Naive thymus-derived CD4-positive, alpha-beta T cell (primary cell): ENCODE measurements around the gene RASSF5. TPM values are rescaled to one million over a fixed set of nuclear protein-coding genes. Genes with fewer than 3 reads are reported as not detected.
A peak's percentile ranks its signal among the peaks of the same experiment; 100 is the strongest.

Experiments used
- ATAC-seq: fragments of 150-1000 bp; cut with Tn5 transposase; 2 replicates; pipeline ENCODE4 v1.10.0; 2021; ENCODE audit warnings: mild to moderate bottlenecking, moderate library complexity
- CTCF ChIA-PET: fragments of 350-600 bp; sonication (Branson Sonifier 250); formaldehyde crosslinking; loops from one replicate; lab custom pipeline; 2021; ENCODE audit warnings: antibody characterized with exemption; lab: Charles Lee
- POLR2A ChIA-PET: fragments of 350-600 bp; sonication (Branson Sonifier 250); formaldehyde crosslinking; loops from one replicate; lab custom pipeline; 2021; ENCODE audit warnings: antibody characterized with exemption, inconsistent platforms; lab: Charles Lee
- DNase-seq, 9 donors: peaks; one replicate each; pipeline versions ENCODE4 v3.0.0 to v3.0.0-alpha.2; 2020 to 2022; ENCODE audit warnings: mixed read lengths in 1 of 9
- H3K27ac ChIP-seq: one replicate; pipeline ENCODE4 v1.7.0; 2013; ENCODE audit warnings: mild to moderate bottlenecking, low read depth, low read length, moderate library complexity
- H3K27me3 ChIP-seq, 2 donors: one replicate each; pipeline ENCODE4 v1.7.0; 2013; ENCODE audit warnings: low read length in 2 of 2, mild to moderate bottlenecking in 2 of 2, moderate library complexity in 2 of 2; ENCODE audit not compliant: control insufficient read depth in 2 of 2, insufficient read depth in 2 of 2
- H3K36me3 ChIP-seq, 3 experiments: 1 replicate in 2 of 3; 2 replicates in 1 of 3; pipeline ENCODE4 v1.7.0; 2013; ENCODE audit warnings: low read length in 3 of 3, mild to moderate bottlenecking in 3 of 3, moderate library complexity in 1 of 3; ENCODE audit not compliant: insufficient read depth in 3 of 3, control insufficient read depth in 2 of 3
- H3K4me1 ChIP-seq, 2 donors: one replicate each; pipeline ENCODE4 v1.7.0; 2013; ENCODE audit warnings: low read length in 2 of 2, mild to moderate bottlenecking in 2 of 2, moderate library complexity in 1 of 2; ENCODE audit not compliant: control insufficient read depth in 2 of 2, insufficient read depth in 2 of 2
- H3K4me3 ChIP-seq: 2 replicates; pipeline ENCODE4 v1.7.0; 2013; ENCODE audit warnings: mild to moderate bottlenecking, low read length
- H3K9me3 ChIP-seq, 3 experiments: 1 replicate in 2 of 3; 2 replicates in 1 of 3; pipeline ENCODE4 v1.7.0; 2013; ENCODE audit warnings: low read length in 3 of 3; ENCODE audit not compliant: control insufficient read depth in 2 of 3
- H3K27ac Mint-ChIP-seq, 9 donors: one replicate each; pipeline ENCODE4 v1.8.0; 2020 to 2022; ENCODE audit warnings: mixed read lengths in 9 of 9, mild to moderate bottlenecking in 8 of 9, moderate library complexity in 5 of 9, inconsistent platforms in 2 of 9
- H3K27me3 Mint-ChIP-seq, 5 donors: one replicate each; pipeline ENCODE4 v1.8.0; 2021 to 2022; ENCODE audit warnings: mixed read lengths in 5 of 5, mild to moderate bottlenecking in 1 of 5
- H3K36me3 Mint-ChIP-seq, 5 donors: one replicate each; pipeline ENCODE4 v1.8.0; 2020 to 2022; ENCODE audit warnings: mixed read lengths in 5 of 5, mild to moderate bottlenecking in 3 of 5, inconsistent platforms in 1 of 5
- H3K4me1 Mint-ChIP-seq, 7 donors: one replicate each; pipeline ENCODE4 v1.8.0; 2020 to 2022; ENCODE audit warnings: mixed read lengths in 7 of 7, mild to moderate bottlenecking in 3 of 7, inconsistent platforms in 1 of 7
- H3K4me3 Mint-ChIP-seq, 10 donors: one replicate each; pipeline ENCODE4 v1.8.0; 2020 to 2022; ENCODE audit warnings: mild to moderate bottlenecking in 10 of 10, mixed read lengths in 10 of 10, moderate library complexity in 6 of 10, inconsistent platforms in 2 of 10
- H3K9me3 Mint-ChIP-seq, 11 donors: one replicate each; pipeline ENCODE4 v1.8.0; 2020 to 2022; ENCODE audit warnings: mixed read lengths in 11 of 11, mild to moderate bottlenecking in 4 of 11, inconsistent platforms in 1 of 11, moderate library complexity in 1 of 11
- intact Hi-C, 2 donors: fragments of 100-400 bp; cut with micrococcal nuclease; formaldehyde crosslinking; loops; one replicate each; pipeline ENCODE4 v1.15.1; 2023
- polyA plus RNA-seq, 2 donors: library from polyadenylated mRNA; unstranded; fragments of 300-500 nt; fragmentation: Illumina TruSeq; gene quantifications; one replicate each; pipeline ENCODE4 v1.2.3, GENCODE V29; 2021
- total RNA-seq, 6 experiments: library from RNA in 5 of 6; stranded (reverse) in 5 of 6; gene quantifications; 1 replicate in 5 of 6; 2 replicates in 1 of 6; pipeline ENCODE4 v1.2.3 and lab custom pipeline; 2021 to 2026

The RASSF5 gene
- total and polyA plus RNA-seq, 7 experiments from 2014 or later, result 155 to 416 (median 227) TPM

DNA sequence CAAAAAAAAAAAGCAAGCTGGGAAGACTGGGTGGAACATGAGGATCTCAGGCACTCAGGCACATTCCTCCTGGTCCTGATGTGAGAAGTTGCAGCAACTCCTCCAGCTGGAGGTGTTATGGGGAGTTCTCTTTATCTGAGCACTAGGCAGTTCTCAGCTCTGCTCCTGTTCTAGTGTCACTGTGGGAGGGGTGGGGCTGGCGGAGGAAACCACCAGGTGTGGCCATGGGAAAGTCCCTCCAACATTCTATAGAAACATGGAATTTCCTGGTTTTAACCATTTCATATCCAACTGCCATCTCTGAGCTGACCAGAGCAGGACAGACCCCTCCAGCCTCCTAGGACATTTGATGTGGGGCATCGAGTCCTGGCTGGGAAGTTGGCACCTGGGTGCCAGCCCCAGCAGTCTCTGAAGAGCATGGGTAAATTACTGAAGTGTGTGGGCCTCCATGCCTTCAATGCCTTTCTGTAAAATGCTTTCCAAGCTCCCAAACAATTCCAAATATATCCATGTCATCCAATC lies 37.9 kb upstream of the RASSF5 start:
- POLR2A ChIA-PET, result interaction anchor here (0.6 to 2.7 kb wide), 12 partner anchors 7 to 1028 kb away, joined by 3 to 10 read pairs (median 5); partner anchors contain the start of genes EIF2D and RASSF5
- peaks cover 64 to 66% of the 10 kb centered on the region in 2 donors for H3K4me1 ChIP-seq

GRCh38 chr1:206469933-206470691 lies 37.2 kb upstream of the RASSF5 start, which contains the start of gene IKBKE:
Gene IKBKE, plus strand, starts transcription at chr1:206470476. Its CDS starts 2,752 bp downstream, at chr1:206473228.
- Histone ChIP-seq H3K9me3 (no peaks in the 10 kb centered on the region), H3K4me3 (peak within 1 kb of the TSS; percentile 98), H3K36me3 (peaks cover 0 to 31% (median 7%) of the 10 kb centered on the region in 3 experiments), H3K4me1 (peaks cover 64 to 66% of the 10 kb centered on the region in 2 donors), H3K27me3 (no peaks in the 10 kb centered on the region), H3K27ac (peak within 1 kb of the TSS; percentile 78)
- CTCF ChIA-PET, result interaction anchor here (0.6 to 3.2 kb wide), 19 partner anchors 8 to 535 kb away, joined by 3 to 30 read pairs (median 4); partner anchors contain the start of gene RASSF5
- ATAC-seq (peak; percentile 74), DNase-seq (peak in 8 of 9 donors; percentile 37 to 58 (median 44))
- peak within 1 kb of the TSS; percentile 75 to 97 (median 86) for H3K27ac Mint-ChIP-seq
- H3K36me3 Mint-ChIP-seq, result peaks cover 3 to 34% (median 6%) of the 10 kb centered on the region in 5 donors
- peaks cover 55 to 86% (median 78%) of the 10 kb centered on the region in 7 donors for H3K4me1 Mint-ChIP-seq
- peak within 1 kb of the TSS; percentile 88 to 95 (median 93) for H3K4me3 Mint-ChIP-seq
- POLR2A ChIA-PET, result interaction anchor here (0.6 to 2.7 kb wide), 16 partner anchors 8 to 452 kb away, joined by 3 to 10 read pairs (median 4); partner anchors contain the start of genes EIF2D and RASSF5
- intact Hi-C loops, result loop anchor here (1.0 to 5.0 kb wide), 5 partner anchors 8 to 583 kb away; partner anchors contain the start of genes MAPKAPK2 (in 1 of the 2), PFKFB2 (in 1 of the 2) and RASSF5 (in 1 of the 2)
- peaks cover 0 to 4% (median 0%) of the 10 kb centered on the region in 11 donors for H3K9me3 Mint-ChIP-seq
- H3K27me3 Mint-ChIP-seq, result no peaks in the 10 kb centered on the region

More for the DNA sequence above, 37.9 kb upstream of the RASSF5 start:
- Mint-ChIP-seq H3K27ac (peak overlapping the region; percentile 61 to 97 (median 86)), H3K9me3 (peaks cover 0 to 4% (median 0%) of the 10 kb centered on the region in 11 donors), H3K4me3 (peak overlapping the region; percentile 88 to 95 (median 93)), H3K27me3 (no peaks in the 10 kb centered on the region), H3K36me3 (peaks cover 3 to 31% (median 5%) of the 10 kb centered on the region in 5 donors), H3K4me1 (peaks cover 55 to 93% (median 80%) of the 10 kb centered on the region in 7 donors)
- peaks cover 0 to 24% (median under 1%) of the 10 kb centered on the region in 3 experiments for H3K36me3 ChIP-seq
- DNase-seq (peak in 3 of 9 donors; percentile 22 to 46 (median 40)), ATAC-seq (peak; percentile 26)
- intact Hi-C loops, result no loop called here
- H3K9me3 ChIP-seq, result no peaks in the 10 kb centered on the region
- CTCF ChIA-PET, result interaction anchor here (0.8 to 3.2 kb wide), 13 partner anchors 7 to 194 kb away, joined by 3 to 30 read pairs (median 6); no protein-coding TSS in a partner anchor
- H3K4me3 ChIP-seq, result peak overlapping the region; percentile 98
- H3K27me3 ChIP-seq, result no peaks in the 10 kb centered on the region
- peak overlapping the region; percentile 78 for H3K27ac ChIP-seq

GRCh38 chr1:206470692-206471414 lies 36.5 kb upstream of the RASSF5 start:
- peaks cover 0 to 4% (median 0%) of the 10 kb centered on the region in 11 donors for H3K9me3 Mint-ChIP-seq
- CTCF ChIA-PET, result interaction anchor here (0.6 to 3.2 kb wide), 19 partner anchors 8 to 534 kb away, joined by 3 to 30 read pairs (median 4); partner anchors contain the start of gene RASSF5
- intact Hi-C loops, result loop anchor here (1.0 to 5.0 kb wide), 6 partner anchors 9 to 582 kb away; partner anchors contain the start of genes EIF2D (in 1 of the 2), MAPKAPK2 (in 1 of the 2), PFKFB2 (in 1 of the 2) and RASSF5 (in 1 of the 2)
- peak in 6 of 9 donors; percentile 30 to 60 (median 38) for DNase-seq
- Histone ChIP-seq H3K27me3 (no peaks in the 10 kb centered on the region), H3K4me1 (peaks cover 63 to 64% of the 10 kb centered on the region in 2 donors), H3K9me3 (no peaks in the 10 kb centered on the region), H3K27ac (peak overlapping the region; percentile 78), H3K4me3 (peak overlapping the region; percentile 98), H3K36me3 (peaks cover 0 to 37% (median 8%) of the 10 kb centered on the region in 3 experiments)
- peak overlapping the region; percentile 75 to 97 (median 86) for H3K27ac Mint-ChIP-seq
- POLR2A ChIA-PET, result interaction anchor here (0.6 to 2.7 kb wide), 14 partner anchors 8 to 451 kb away, joined by 3 to 10 read pairs (median 3); partner anchors contain the start of gene EIF2D
- peaks cover 56 to 82% (median 75%) of the 10 kb centered on the region in 7 donors for H3K4me1 Mint-ChIP-seq
- peaks cover 3 to 40% (median 10%) of the 10 kb centered on the region in 5 donors for H3K36me3 Mint-ChIP-seq
- no peaks in the 10 kb centered on the region for H3K27me3 Mint-ChIP-seq
- ATAC-seq, result peak; percentile 51
- peak overlapping the region; percentile 88 to 95 (median 93) for H3K4me3 Mint-ChIP-seq

GRCh38 chr1:206471415-206471801 lies 35.9 kb upstream of the RASSF5 start:
- DNase-seq (peak in 1 of 9 donors; percentile 41), ATAC-seq (no peak)
- POLR2A ChIA-PET, result interaction anchor here (0.8 to 2.7 kb wide), 6 partner anchors 8 to 141 kb away, joined by 3 to 10 read pairs (median 4); partner anchors contain the start of gene EIF2D

DNA sequence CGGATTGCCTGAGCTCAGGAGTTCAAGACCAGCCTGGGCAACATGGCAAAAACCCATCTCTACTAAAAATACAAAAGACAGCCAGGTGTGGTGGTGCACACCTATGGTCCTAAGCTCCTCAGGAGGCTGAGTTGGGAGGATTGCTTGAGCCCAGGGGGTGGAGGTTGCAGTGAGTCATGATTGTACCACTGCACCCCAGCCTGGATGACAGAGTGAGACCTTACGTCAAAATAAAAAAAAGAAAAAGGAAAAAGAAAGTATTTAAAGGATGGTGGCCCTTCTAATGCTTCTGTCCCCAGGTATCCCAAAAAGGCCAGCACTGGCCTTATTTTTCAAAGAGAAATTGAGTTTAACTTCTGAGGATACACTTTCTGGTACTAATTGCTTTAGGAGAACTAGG lies 35.3 kb upstream of the RASSF5 start:
- Mint-ChIP-seq H3K36me3 (peaks cover 7 to 46% (median 12%) of the 10 kb centered on the region in 5 donors), H3K9me3 (no peaks in the 10 kb centered on the region), H3K27ac (peak overlapping the region; percentile 75 to 97 (median 86)), H3K27me3 (no peaks in the 10 kb centered on the region), H3K4me3 (peak overlapping the region; percentile 88 to 95 (median 93)), H3K4me1 (peaks cover 48 to 73% (median 65%) of the 10 kb centered on the region in 7 donors)
- DNase-seq, result no peak
- H3K36me3 ChIP-seq, result peaks cover 0 to 48% (median 8%) of the 10 kb centered on the region in 3 experiments
- peaks cover 51 to 52% of the 10 kb centered on the region in 2 donors for H3K4me1 ChIP-seq
- ChIA-PET CTCF (interaction anchor here (0.9 to 3.2 kb wide), 4 partner anchors 10 to 507 kb away, joined by 3 to 30 read pairs (median 10); no protein-coding TSS in a partner anchor), POLR2A (interaction anchor here (1.3 to 2.7 kb wide), 3 partner anchors 10 to 107 kb away, joined by 3 to 10 read pairs (median 4); no protein-coding TSS in a partner anchor)
- H3K9me3 ChIP-seq, result no peaks in the 10 kb centered on the region
- H3K4me3 ChIP-seq, result peak overlapping the region; percentile 98
- intact Hi-C loops, result loop anchor here in 1 of 2 donors (5.0 kb wide), 1 partner anchor 110 kb away; no protein-coding TSS in a partner anchor
- H3K27ac ChIP-seq, result peak overlapping the region; percentile 78
- no peak for ATAC-seq
- H3K27me3 ChIP-seq, result no peaks in the 10 kb centered on the region

More at GRCh38 chr1:206471415-206471801, 35.9 kb upstream of the RASSF5 start:
- peaks cover 0 to 42% (median 8%) of the 10 kb centered on the region in 3 experiments for H3K36me3 ChIP-seq
- H3K4me3 Mint-ChIP-seq, result peak overlapping the region; percentile 88 to 95 (median 93)
- H3K4me1 ChIP-seq, result peaks cover 57 to 58% of the 10 kb centered on the region in 2 donors
- CTCF ChIA-PET, result interaction anchor here (0.6 to 3.2 kb wide), 11 partner anchors 7 to 533 kb away, joined by 3 to 30 read pairs (median 5); partner anchors contain the start of gene RASSF5
- intact Hi-C loops, result loop anchor here (1.0 to 5.0 kb wide), 4 partner anchors 111 to 581 kb away; partner anchors contain the start of genes EIF2D (in 1 of the 2), MAPKAPK2 (in 1 of the 2) and PFKFB2 (in 1 of the 2)
- peak overlapping the region; percentile 78 for H3K27ac ChIP-seq
- peaks cover 54 to 79% (median 71%) of the 10 kb centered on the region in 7 donors for H3K4me1 Mint-ChIP-seq
- H3K27ac Mint-ChIP-seq, result peak overlapping the region; percentile 75 to 97 (median 86)
- peaks cover 3 to 41% (median 12%) of the 10 kb centered on the region in 5 donors for H3K36me3 Mint-ChIP-seq
- no peaks in the 10 kb centered on the region for H3K27me3 ChIP-seq
- peak overlapping the region; percentile 98 for H3K4me3 ChIP-seq
- H3K9me3 ChIP-seq, result no peaks in the 10 kb centered on the region
- no peaks in the 10 kb centered on the region for H3K27me3 Mint-ChIP-seq
- H3K9me3 Mint-ChIP-seq, result no peaks in the 10 kb centered on the region
